22Rv1 (cell line): ENCODE measurements around the gene TAF1D.
"Not testable (repeated sequence)": the region's sequence is repeated elsewhere in the genome, so short reads cannot be mapped to it uniquely, and the experiment has no call there.

ENCODE experiments used
- H3K27ac ChIP-seq: fragments of 450-650 bp; 2 replicates; pipeline ENCODE4 v1.5.1; 2017
- ZFX ChIP-seq: fragments of 450-650 bp; IDR thresholded peaks from 2 replicates; pipeline ENCODE4 v1.6.1; 2017; ENCODE audit warnings: antibody characterized with exemption, borderline replicate concordance
- TF ChIP-seq, protein P1 (sequence below): fragments of 450-650 bp; IDR thresholded peaks from 2 replicates; pipeline ENCODE4 v1.5.1; 2017; ENCODE audit warnings: mild to moderate bottlenecking

Gene TAF1D, protein sequence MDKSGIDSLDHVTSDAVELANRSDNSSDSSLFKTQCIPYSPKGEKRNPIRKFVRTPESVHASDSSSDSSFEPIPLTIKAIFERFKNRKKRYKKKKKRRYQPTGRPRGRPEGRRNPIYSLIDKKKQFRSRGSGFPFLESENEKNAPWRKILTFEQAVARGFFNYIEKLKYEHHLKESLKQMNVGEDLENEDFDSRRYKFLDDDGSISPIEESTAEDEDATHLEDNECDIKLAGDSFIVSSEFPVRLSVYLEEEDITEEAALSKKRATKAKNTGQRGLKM

DNA sequence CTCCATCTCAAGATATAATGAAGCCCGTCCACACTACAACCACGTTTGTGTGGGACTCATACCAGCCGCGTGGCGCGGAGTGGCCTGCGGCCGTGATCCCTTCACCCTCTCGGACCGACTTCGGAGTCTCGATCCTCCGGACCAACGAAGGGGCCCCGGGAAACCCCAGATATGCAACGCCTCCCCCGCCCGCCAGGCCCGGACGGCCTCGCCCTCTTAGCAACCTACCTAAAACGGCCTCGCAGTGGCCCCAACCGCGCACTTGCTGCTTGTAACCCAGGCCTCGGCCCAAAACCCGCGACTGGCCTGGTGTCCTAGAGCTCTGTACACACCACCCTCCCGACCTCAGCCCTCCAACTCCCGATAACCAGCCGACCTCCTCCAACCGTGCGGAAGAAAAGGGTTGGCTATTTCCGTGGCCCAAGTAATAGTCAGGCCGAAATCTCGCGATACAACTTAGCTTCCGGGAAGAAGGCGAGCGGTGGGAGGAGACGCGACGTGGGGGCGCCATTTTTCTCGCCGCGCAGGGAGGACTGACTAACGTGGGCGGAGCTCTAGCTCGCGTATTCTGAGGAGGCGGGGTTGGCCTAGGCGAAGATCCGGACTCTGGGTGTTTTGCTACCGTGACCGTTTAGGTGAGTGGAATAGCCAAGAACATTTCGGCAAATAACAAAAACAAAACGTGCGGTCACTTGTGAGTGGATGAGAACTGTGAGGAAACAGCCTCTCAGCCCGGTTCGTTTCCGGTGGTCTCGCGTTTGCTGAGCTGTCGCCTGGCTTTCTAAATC is at the start of gene TAF1D, which contains the start of gene C11orf54:
TAF1D (minus strand) TSS at position 402 of the 788 bp plus-strand sequence. CDS start 2,191 bp downstream, outside the sequence.
C11orf54 (plus strand) TSS at position 579 of the 788 bp plus-strand sequence. CDS start 5,722 bp downstream, outside the sequence.
- TF ChIP-seq, protein P1, sequence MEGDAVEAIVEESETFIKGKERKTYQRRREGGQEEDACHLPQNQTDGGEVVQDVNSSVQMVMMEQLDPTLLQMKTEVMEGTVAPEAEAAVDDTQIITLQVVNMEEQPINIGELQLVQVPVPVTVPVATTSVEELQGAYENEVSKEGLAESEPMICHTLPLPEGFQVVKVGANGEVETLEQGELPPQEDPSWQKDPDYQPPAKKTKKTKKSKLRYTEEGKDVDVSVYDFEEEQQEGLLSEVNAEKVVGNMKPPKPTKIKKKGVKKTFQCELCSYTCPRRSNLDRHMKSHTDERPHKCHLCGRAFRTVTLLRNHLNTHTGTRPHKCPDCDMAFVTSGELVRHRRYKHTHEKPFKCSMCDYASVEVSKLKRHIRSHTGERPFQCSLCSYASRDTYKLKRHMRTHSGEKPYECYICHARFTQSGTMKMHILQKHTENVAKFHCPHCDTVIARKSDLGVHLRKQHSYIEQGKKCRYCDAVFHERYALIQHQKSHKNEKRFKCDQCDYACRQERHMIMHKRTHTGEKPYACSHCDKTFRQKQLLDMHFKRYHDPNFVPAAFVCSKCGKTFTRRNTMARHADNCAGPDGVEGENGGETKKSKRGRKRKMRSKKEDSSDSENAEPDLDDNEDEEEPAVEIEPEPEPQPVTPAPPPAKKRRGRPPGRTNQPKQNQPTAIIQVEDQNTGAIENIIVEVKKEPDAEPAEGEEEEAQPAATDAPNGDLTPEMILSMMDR, result peak; percentile 2; the same call in 1 of the 2 replicates
- TF ChIP-seq ZFX, result no peak
- H3K27ac ChIP-seq, result peak within 1 kb of the TSS; percentile 94

DNA sequence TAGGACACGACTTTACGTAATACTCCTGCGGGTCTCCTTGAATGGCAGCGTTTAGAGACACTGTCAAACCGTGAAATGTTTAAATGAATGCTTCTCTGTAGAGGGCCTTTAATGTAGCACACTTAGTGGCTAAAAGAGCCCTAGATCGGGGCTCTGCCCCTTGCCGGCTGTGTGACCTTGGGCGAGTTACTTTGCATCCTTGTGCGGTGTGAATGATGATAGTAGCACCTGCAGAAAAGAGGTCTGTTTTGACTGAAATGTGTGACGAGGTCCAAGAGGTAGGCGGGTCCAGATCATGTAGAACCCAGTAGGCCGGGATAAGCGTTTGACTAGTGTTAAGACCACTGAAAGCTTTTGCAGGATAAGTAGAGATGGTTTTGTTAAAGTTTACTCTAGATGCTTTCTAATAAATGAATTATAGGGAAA is 43.7 kb upstream of the TAF1D start:
- H3K27ac ChIP-seq, result peak overlapping the region; percentile 91
- no peak for TF ChIP-seq ZFX
- TF ChIP-seq, protein P1, result peak; percentile 6; the same call in 1 of the 2 replicates

DNA sequence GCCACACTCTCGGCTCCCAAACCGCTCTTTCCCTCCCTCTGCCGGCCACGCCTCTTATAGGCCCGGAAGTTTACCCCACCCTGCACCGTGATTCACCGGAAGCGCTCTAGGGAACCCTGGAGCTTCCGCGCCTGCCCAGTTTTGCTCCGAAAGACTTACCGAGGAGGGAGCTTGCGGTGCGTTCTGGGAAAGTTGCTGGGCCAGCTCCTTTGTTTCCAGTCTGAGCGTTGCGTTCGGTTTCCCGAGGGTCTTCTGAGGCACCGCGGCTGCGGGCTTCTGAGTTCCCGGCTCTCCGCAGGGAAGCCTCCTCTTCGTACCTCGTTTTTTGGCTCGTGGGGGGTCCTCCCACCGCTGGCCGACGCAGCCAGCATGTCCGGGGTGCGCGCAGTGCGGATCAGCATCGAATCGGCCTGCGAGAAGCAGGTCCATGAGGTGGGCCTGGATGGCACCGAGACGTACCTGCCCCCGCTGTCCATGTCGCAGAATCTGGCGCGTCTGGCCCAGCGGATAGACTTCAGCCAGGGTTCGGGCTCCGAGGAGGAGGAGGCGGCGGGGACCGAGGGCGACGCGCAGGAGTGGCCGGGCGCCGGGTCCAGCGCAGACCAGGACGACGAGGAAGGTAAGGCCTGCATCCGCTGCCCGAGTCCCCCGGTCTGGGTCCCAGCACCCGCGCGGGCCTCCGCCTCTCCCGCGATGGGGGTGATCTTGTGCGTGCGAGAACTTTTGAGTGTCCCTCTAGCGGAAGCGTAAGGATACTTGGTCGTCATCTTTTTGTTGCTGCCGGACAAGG is 43.0 kb upstream of the TAF1D start, which contains the start of gene MED17:
MED17 (plus strand) TSS at position 138 of the 790 bp plus-strand sequence; CDS start at position 370, 232 bp downstream.
- TF ChIP-seq, protein P1, result peak; percentile 50
- TF ChIP-seq ZFX, result no peak
- H3K27ac ChIP-seq, result peak within 1 kb of the TSS; percentile 91

DNA sequence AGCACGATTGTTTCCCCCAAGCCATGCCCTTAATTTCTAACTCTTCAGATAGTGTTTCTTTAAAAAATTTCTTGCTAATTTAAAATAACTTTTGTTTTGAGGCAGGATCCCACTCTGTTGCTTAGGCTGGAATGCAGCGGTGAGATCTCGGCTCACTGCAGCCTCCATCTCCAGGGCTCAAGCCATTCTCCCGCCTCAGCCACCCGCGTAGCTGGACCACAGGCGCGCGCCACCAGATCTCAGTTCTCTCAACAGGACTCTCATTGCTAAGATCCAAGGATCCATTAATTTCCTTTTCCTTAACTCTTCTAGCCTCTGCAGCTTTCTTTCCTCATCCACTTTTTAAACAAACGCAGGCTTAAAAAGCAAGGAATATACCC is 42.5 kb upstream of the TAF1D start:
- H3K27ac ChIP-seq, result peak overlapping the region; percentile 91

DNA sequence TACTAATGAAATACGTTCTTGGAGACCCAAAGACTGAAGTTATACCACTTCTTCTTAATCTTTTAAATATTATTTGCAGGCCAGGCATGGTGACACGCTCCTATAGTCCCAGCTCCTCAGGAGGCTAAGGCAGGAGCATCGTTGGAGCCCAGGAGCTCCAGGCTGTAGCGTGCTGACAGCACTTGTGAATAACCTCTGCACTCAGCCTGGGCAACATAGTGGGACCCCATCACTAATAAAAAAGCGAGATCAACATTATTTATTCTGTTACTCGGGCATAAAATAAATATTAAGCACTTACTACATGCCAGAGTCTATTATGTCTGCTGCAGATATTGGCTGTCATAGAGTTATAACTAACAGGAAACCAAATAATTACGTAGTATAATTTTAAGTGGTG is 42.1 kb upstream of the TAF1D start:
- peak overlapping the region; percentile 91 for H3K27ac ChIP-seq
- TF ChIP-seq ZFX, result no peak
- TF ChIP-seq, protein P1, result no peak

More for the DNA sequence above, 42.5 kb upstream of the TAF1D start:
- no peak for TF ChIP-seq ZFX
- TF ChIP-seq, protein P1, result no peak

DNA sequence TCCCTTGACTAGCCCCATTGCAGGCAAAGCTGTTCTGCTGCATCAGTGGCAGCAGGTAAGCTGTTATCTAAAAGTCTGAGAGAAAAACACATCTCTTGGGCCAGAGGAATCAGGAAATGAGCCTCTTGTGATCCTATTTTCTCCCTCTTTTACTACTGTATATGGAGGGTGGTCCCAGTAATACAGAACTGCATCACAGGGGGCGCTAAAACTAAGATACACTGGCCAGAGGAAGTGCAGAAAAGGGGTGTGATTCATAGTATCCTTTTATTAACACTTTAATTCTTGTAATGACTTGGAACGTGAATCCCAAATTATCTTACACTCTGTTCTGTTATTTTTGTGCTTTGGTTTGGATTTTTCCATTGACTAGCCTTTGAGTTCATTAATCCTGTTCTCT is 34.0 kb upstream of the TAF1D start:
- no peak overlapping the region for H3K27ac ChIP-seq
- TF ChIP-seq ZFX, result no peak
- TF ChIP-seq, protein P1, result peak; percentile 41

DNA sequence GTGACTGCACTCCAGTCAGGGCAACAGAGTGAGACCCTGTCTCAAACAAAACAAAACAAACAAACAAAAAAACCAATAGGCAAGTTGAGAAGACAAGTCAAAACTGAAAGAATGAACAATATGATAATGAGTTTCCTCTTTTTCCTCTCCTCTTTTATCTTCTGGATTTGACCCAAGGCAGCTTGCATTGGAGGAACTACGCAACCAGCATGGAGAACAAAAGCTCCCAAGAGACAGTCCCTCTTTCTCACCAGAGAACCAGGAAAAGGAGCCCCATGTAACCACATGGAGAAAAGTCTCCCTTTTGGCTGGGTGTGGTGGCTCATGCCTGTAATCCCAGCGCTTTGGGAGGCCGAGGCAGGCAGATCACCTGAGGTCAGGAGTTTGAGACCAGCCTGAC is 33.3 kb upstream of the TAF1D start:
- H3K27ac ChIP-seq, result not testable (repeated sequence)
